ENCODE measurements around the gene KRTAP5-9.
"Not testable (repeated sequence)": the region's sequence is repeated elsewhere in the genome, so short reads cannot be mapped to it uniquely, and the experiment has no call there.

KRTAP5-9 gene

GRCh38 chr11:71518506-71519471 lies 29.4 kb upstream of the KRTAP5-9 start:
- H3K4me3 ChIP-seq (ENCODE audit: low read depth in 1 of 2, low read length in 2 of 2) = no peak overlapping the region
- H3K4me1 ChIP-seq (ENCODE audit: control insufficient read depth in 1 of 2, insufficient read depth in 2 of 2, low read length in 2 of 2) = no peaks in the 10 kb centered on the region
- H3K27ac ChIP-seq (ENCODE audit: low read length) = no peak overlapping the region

GRCh38 chr11:71519546-71519945 lies 28.7 kb upstream of the KRTAP5-9 start:
- Histone ChIP-seq H3K27ac (ENCODE audit: low read length) (no peak overlapping the region), H3K4me3 (ENCODE audit: low read depth in 1 of 2, low read length in 2 of 2) (no peak overlapping the region), H3K4me1 (ENCODE audit: control insufficient read depth in 1 of 2, insufficient read depth in 2 of 2, low read length in 2 of 2) (no peaks in the 10 kb centered on the region), H3K36me3 (ENCODE audit: control insufficient read depth in 1 of 2, insufficient read depth in 2 of 2, low read length in 2 of 2) (no peaks in the 10 kb centered on the region), H3K9me3 (ENCODE audit: control insufficient read depth in 1 of 2, low read length in 2 of 2) (no peaks in the 10 kb centered on the region), H3K27me3 (ENCODE audit: low read depth, low read length) (no peaks in the 10 kb centered on the region)

More at GRCh38 chr11:71518506-71519471, 29.4 kb upstream of the KRTAP5-9 start:
- no peaks in the 10 kb centered on the region for H3K9me3 ChIP-seq (ENCODE audit: control insufficient read depth in 1 of 2, low read length in 2 of 2)
- no peaks in the 10 kb centered on the region for H3K36me3 ChIP-seq (ENCODE audit: control insufficient read depth in 1 of 2, insufficient read depth in 2 of 2, low read length in 2 of 2)
- no peaks in the 10 kb centered on the region for H3K27me3 ChIP-seq (ENCODE audit: low read depth, low read length)

- Histone ChIP-seq H3K27me3 (ENCODE audit: low read depth, low read length) (no peaks in the 10 kb centered on the region), H3K4me1 (ENCODE audit: control insufficient read depth in 1 of 2, insufficient read depth in 2 of 2, low read length in 2 of 2) (no peaks in the 10 kb centered on the region), H3K36me3 (ENCODE audit: control insufficient read depth in 1 of 2, insufficient read depth in 2 of 2, low read length in 2 of 2) (no peaks in the 10 kb centered on the region), H3K27ac (ENCODE audit: low read length) (no peak overlapping the region), H3K4me3 (ENCODE audit: low read depth in 1 of 2, low read length in 2 of 2) (no peak overlapping the region), H3K9me3 (ENCODE audit: control insufficient read depth in 1 of 2, low read length in 2 of 2) (no peaks in the 10 kb centered on the region)
These were observed 22.9 kb upstream of the KRTAP5-9 start for GRCh38 chr11:71525188-71525937.

- Histone ChIP-seq H3K9me3 (ENCODE audit: control insufficient read depth in 1 of 2, low read length in 2 of 2) (no peaks in the 10 kb centered on the region), H3K27ac (ENCODE audit: low read length) (no peak overlapping the region), H3K4me1 (ENCODE audit: control insufficient read depth in 1 of 2, insufficient read depth in 2 of 2, low read length in 2 of 2) (no peaks in the 10 kb centered on the region), H3K36me3 (ENCODE audit: control insufficient read depth in 1 of 2, insufficient read depth in 2 of 2, low read length in 2 of 2) (no peaks in the 10 kb centered on the region), H3K27me3 (ENCODE audit: low read depth, low read length) (no peaks in the 10 kb centered on the region), H3K4me3 (ENCODE audit: low read depth in 1 of 2, low read length in 2 of 2) (no peak overlapping the region)
These were observed 22.2 kb upstream of the KRTAP5-9 start for GRCh38 chr11:71525938-71526495.

GRCh38 chr11:71526796-71527575 lies 21.2 kb upstream of the KRTAP5-9 start, which contains the start of gene KRTAP5-7:
TSS of gene KRTAP5-7 (plus strand) at chr11:71527267. CDS start at chr11:71527301, 34 bp downstream.
- H3K36me3 ChIP-seq (ENCODE audit: control insufficient read depth in 1 of 2, insufficient read depth in 2 of 2, low read length in 2 of 2); H3K27me3 ChIP-seq (ENCODE audit: low read depth, low read length); H3K27ac ChIP-seq (ENCODE audit: low read length); H3K4me1 ChIP-seq (ENCODE audit: control insufficient read depth in 1 of 2, insufficient read depth in 2 of 2, low read length in 2 of 2); H3K9me3 ChIP-seq (ENCODE audit: control insufficient read depth in 1 of 2, low read length in 2 of 2); H3K4me3 ChIP-seq (ENCODE audit: low read depth in 1 of 2, low read length in 2 of 2): not testable (repeated sequence)

- H3K27ac ChIP-seq (ENCODE audit: low read length) = no peak overlapping the region
These were observed 20.5 kb upstream of the KRTAP5-9 start for GRCh38 chr11:71527576-71528210.

GRCh38 chr11:71530602-71531001 lies 17.6 kb upstream of the KRTAP5-9 start:
- H3K27ac ChIP-seq (ENCODE audit: low read length) = no peak overlapping the region
- no peaks in the 10 kb centered on the region for H3K36me3 ChIP-seq (ENCODE audit: control insufficient read depth in 1 of 2, insufficient read depth in 2 of 2, low read length in 2 of 2)
- no peaks in the 10 kb centered on the region for H3K27me3 ChIP-seq (ENCODE audit: low read depth, low read length)
- no peaks in the 10 kb centered on the region for H3K9me3 ChIP-seq (ENCODE audit: control insufficient read depth in 1 of 2, low read length in 2 of 2)
- H3K4me3 ChIP-seq (ENCODE audit: low read depth in 1 of 2, low read length in 2 of 2) = no peak overlapping the region
- H3K4me1 ChIP-seq (ENCODE audit: control insufficient read depth in 1 of 2, insufficient read depth in 2 of 2, low read length in 2 of 2) = no peaks in the 10 kb centered on the region

More at GRCh38 chr11:71527576-71528210, 20.5 kb upstream of the KRTAP5-9 start:
- Histone ChIP-seq H3K27me3 (ENCODE audit: low read depth, low read length) (no peaks in the 10 kb centered on the region), H3K4me1 (ENCODE audit: control insufficient read depth in 1 of 2, insufficient read depth in 2 of 2, low read length in 2 of 2) (no peaks in the 10 kb centered on the region), H3K4me3 (ENCODE audit: low read depth in 1 of 2, low read length in 2 of 2) (no peak overlapping the region), H3K36me3 (ENCODE audit: control insufficient read depth in 1 of 2, insufficient read depth in 2 of 2, low read length in 2 of 2) (no peaks in the 10 kb centered on the region), H3K9me3 (ENCODE audit: control insufficient read depth in 1 of 2, low read length in 2 of 2) (no peaks in the 10 kb centered on the region)

- no peak overlapping the region for H3K27ac ChIP-seq (ENCODE audit: low read length)
- no peaks in the 10 kb centered on the region for H3K27me3 ChIP-seq (ENCODE audit: low read depth, low read length)
- H3K4me1 ChIP-seq (ENCODE audit: control insufficient read depth in 1 of 2, insufficient read depth in 2 of 2, low read length in 2 of 2) = no peaks in the 10 kb centered on the region
- no peaks in the 10 kb centered on the region for H3K36me3 ChIP-seq (ENCODE audit: control insufficient read depth in 1 of 2, insufficient read depth in 2 of 2, low read length in 2 of 2)
- no peaks in the 10 kb centered on the region for H3K9me3 ChIP-seq (ENCODE audit: control insufficient read depth in 1 of 2, low read length in 2 of 2)
- no peak overlapping the region for H3K4me3 ChIP-seq (ENCODE audit: low read depth in 1 of 2, low read length in 2 of 2)
These were observed 16.1 kb upstream of the KRTAP5-9 start for GRCh38 chr11:71532036-71532610.

GRCh38 chr11:71534711-71535608 lies 13.3 kb upstream of the KRTAP5-9 start:
- H3K4me1 ChIP-seq (ENCODE audit: control insufficient read depth in 1 of 2, insufficient read depth in 2 of 2, low read length in 2 of 2); H3K4me3 ChIP-seq (ENCODE audit: low read depth in 1 of 2, low read length in 2 of 2); H3K9me3 ChIP-seq (ENCODE audit: control insufficient read depth in 1 of 2, low read length in 2 of 2); H3K36me3 ChIP-seq (ENCODE audit: control insufficient read depth in 1 of 2, insufficient read depth in 2 of 2, low read length in 2 of 2); H3K27ac ChIP-seq (ENCODE audit: low read length); H3K27me3 ChIP-seq (ENCODE audit: low read depth, low read length): not testable (repeated sequence)

Data from muscle layer of duodenum (tissue), 2 donors.